SK-N-MC (cell line): ENCODE data around the gene SIX5.

Experiments used
- DNase-seq: peaks from one replicate; pipeline ENCODE4 v3.0.0-alpha.2; 2011; ENCODE audit warnings: low read depth, low spot score
- H3K27ac ChIP-seq: fragments of 200-600 bp; sonication (generic); 2 replicates; pipeline ENCODE4 v1.5.1; 2016; ENCODE audit warnings: mixed run types
- H3K36me3 ChIP-seq: fragments of 200-600 bp; sonication (generic); 2 replicates; pipeline ENCODE4 v1.6.1; 2017; ENCODE audit warnings: antibody characterized with exemption, low read length, mixed read lengths; ENCODE audit not compliant: insufficient read depth
- H3K4me3 ChIP-seq: fragments of 200-600 bp; sonication (generic); 2 replicates; pipeline ENCODE4 v1.5.1; 2016
- H3K9ac ChIP-seq: fragments of 200-600 bp; sonication (generic); 2 replicates; pipeline ENCODE4 v1.8.0; 2017; ENCODE audit warnings: mixed run types, mixed read lengths; ENCODE audit not compliant: insufficient read length
- H3K9me3 ChIP-seq: fragments of 200-600 bp; sonication (generic); 2 replicates; pipeline ENCODE4 v1.6.1; 2017; ENCODE audit warnings: low read depth, mild to moderate bottlenecking, antibody characterized with exemption, low read length, moderate library complexity, mixed read lengths
- EZH2 ChIP-seq: fragments of 200-600 bp; sonication (generic); IDR thresholded peaks from one replicate; pipeline ENCODE4 v1.6.1; 2017; ENCODE audit warnings: antibody characterized with exemption
- FOXP2 ChIP-seq: optimal IDR thresholded peaks from 2 replicates; pipeline ENCODE3; 2011; ENCODE audit warnings: mild to moderate bottlenecking, moderate library complexity; ENCODE audit not compliant: insufficient read depth; ENCODE audit errors: extremely low read length, control extremely low read depth
- POLR2AphosphoS5 ChIP-seq: IDR thresholded peaks from 2 replicates; pipeline ENCODE4 v1.6.1; 2012; ENCODE audit warnings: mild to moderate bottlenecking, low read depth, low read length, borderline replicate concordance

The SIX5 gene

DNA sequence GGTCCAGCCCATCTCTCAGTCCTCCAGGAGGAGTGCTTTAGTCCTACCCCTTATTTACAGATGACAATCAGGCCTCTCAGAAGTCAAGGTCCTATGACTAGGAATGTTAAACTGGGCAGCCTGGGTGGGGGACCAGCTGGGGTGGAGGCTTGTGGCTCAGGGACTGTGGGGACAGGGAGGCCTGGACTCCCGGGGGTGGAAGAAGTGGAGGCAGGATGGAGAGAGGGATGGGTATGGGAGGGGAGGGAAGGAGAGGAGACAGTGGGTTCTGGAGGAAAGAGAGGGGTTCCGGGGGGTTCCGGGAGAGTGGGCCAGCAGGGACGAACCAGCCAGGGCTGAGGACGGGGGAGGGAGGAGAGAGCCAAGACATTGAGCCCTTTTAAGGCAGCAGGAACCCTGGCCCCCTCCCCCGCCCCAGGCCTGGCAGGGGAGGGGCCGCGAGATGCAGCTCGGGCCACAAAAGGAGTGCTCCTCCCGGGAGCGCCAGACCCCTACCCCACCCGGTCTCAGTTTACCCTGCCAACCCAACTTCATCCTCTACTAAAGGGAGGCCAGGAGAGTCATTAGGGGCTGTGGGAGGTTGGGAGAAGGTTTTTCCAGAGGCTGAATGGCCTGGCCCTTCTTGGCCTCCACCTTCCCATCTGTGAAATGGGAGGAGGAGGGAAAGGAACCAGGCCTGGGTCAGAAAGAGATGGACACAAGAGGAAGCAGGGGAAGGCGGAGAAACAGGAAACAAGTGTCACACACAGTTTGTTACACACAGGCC, 11.6 kb upstream of the SIX5 start:
- Histone ChIP-seq H3K9ac (no peak overlapping the region), H3K9me3 (no peaks in the 10 kb centered on the region), H3K27ac (no peak overlapping the region), H3K36me3 (no peaks in the 10 kb centered on the region; the same call in 1 of the 2 replicates), H3K4me3 (no peak overlapping the region)
- no peak for DNase-seq
- TF ChIP-seq POLR2AphosphoS5 (no peak), EZH2 (no peak), FOXP2 (no peak)

DNA sequence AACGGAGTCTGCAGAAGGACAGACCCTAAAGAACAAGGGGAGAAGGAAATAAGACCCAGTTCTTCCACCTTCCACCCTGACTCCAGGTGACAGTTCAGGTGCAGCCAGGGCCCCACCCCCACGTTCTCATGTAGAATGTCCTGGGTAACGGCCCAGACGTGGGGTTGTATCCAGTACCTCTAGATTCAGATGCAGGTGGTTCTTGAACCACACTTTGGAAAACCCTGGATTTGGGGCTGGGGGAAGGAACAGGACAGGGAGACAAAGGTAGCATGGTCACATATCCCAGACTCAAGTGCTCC, 11.0 kb upstream of the SIX5 start:
- Histone ChIP-seq H3K36me3 (no peaks in the 10 kb centered on the region; the same call in 1 of the 2 replicates), H3K9ac (no peak overlapping the region), H3K9me3 (no peaks in the 10 kb centered on the region), H3K27ac (no peak overlapping the region), H3K4me3 (peak overlapping the region; percentile 79; the same call in 1 of the 2 replicates)
- no peak for DNase-seq
- TF ChIP-seq POLR2AphosphoS5, result no peak

DNA sequence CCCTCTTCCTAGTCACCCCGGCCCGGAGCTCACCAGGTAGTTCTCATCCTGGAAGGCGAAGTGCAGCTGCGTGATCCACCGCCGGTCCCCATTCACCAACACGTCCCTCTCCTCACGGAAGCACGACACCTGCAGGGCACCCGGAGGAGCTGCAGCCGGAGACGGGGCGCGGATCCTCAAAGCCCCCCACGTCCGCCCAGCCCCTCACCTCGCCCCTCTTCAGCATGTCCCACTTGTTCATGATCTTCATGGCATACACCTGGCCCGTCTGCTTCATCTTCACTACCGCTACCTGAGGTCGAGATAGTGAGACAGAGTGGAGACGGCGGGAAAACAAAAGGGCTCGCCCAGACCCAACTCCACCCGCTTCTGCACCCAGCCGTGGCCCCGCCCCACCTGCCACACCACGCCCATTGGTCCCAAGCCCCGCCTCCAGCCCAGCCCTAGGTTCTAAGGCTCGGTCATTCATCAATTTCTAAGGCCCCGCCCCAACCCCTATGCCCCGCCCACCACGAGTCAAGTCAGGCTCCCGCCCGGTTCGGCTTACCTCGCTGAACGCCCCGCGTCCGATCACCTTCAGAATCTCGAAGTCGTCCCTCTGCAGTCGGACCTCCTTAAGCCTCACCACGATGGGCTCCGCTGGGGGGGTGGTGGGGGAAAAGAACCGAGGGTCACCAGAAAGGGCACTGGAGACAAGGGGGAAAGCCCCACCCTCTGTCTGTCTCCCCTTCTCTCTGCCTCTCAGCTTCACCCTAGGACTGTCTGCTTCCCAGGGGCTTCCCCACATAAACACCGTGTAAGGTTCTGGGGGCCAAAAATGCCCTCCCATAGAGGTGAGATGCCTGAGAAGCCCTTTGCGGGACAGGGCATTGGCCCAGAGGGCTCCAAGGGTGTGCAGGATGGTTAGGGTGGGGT, 10.4 kb upstream of the SIX5 start:
- TF ChIP-seq POLR2AphosphoS5 (peak; percentile 33; the same call in 1 of the 2 replicates), EZH2 (no peak), FOXP2 (no peak)
- peak; percentile 61 for DNase-seq
- no peak overlapping the region for H3K27ac ChIP-seq
- H3K9ac ChIP-seq, result peak overlapping the region; percentile 37
- peak overlapping the region; percentile 79 for H3K4me3 ChIP-seq
- H3K36me3 ChIP-seq, result no peaks in the 10 kb centered on the region; the same call in 1 of the 2 replicates
- H3K9me3 ChIP-seq, result no peaks in the 10 kb centered on the region

DNA sequence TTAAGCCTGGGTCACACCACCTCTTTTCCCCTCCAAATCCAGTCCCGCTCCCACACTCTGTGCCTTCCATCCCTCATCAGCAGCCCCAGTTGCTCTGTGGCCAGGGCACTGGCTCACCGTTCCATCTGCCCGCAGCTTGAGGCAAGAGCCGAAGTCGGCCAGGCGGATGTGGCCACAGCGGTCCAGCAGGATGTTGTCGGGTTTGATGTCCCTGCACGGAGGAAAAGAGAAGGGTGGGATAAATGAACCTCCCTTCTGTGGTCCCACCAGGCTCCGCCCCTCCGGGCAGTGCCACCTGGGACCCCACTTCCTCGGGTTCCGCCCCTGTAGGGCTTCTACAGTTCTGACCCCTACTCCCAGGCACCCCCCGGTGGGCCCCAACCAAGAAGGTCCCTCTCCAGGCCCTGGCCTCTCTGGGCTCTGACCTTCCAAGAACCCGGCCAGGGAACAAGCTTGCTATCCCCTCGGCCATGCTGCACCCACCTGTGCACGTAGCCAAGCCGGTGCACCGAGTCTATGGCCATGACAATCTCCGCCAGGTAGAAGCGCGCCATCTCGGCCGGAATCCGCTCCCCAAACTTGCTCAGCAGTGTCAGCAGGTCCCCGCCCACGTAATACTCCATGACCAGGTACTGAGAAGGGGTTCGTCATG, 9.1 kb upstream of the SIX5 start:
- no peak overlapping the region for H3K4me3 ChIP-seq
- H3K9ac ChIP-seq, result no peak overlapping the region
- TF ChIP-seq EZH2 (no peak), POLR2AphosphoS5 (no peak), FOXP2 (no peak)
- DNase-seq, result no peak
- no peaks in the 10 kb centered on the region; the same call in 1 of the 2 replicates for H3K36me3 ChIP-seq
- H3K9me3 ChIP-seq, result no peaks in the 10 kb centered on the region
- no peak overlapping the region for H3K27ac ChIP-seq

DNA sequence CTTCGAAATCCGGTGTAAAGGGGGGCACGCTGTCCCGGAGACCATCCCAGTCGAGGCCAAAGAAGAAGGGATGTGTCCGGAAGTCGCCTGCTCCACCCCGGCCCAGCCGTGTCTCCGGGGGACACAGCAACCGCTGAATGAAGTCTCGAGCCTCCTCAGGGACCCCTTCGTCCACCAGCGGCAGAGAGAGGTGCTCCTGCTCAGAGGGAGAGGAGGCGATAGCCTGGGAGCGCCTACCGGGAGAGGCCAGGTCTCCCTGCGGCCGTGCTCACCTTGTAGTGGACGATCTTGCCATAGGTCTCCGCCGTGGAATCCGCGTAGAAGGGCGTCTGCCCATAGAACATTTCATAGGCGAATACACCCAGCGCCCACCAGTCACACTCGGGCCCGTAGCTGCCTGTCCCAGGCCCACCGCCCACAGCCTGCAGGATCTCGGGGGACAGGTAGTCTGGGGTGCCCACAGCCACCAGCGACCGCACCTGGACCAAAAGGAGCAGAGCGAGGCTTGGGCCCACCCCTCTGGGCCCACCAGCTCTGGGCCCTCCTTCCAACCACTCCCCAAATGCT, 8.4 kb upstream of the SIX5 start:
- Histone ChIP-seq H3K36me3 (no peaks in the 10 kb centered on the region; the same call in 1 of the 2 replicates), H3K9me3 (no peaks in the 10 kb centered on the region), H3K27ac (no peak overlapping the region), H3K4me3 (no peak overlapping the region), H3K9ac (no peak overlapping the region)
- DNase-seq, result no peak
- TF ChIP-seq EZH2, result no peak
- TF ChIP-seq FOXP2, result no peak
- no peak for TF ChIP-seq POLR2AphosphoS5

DNA sequence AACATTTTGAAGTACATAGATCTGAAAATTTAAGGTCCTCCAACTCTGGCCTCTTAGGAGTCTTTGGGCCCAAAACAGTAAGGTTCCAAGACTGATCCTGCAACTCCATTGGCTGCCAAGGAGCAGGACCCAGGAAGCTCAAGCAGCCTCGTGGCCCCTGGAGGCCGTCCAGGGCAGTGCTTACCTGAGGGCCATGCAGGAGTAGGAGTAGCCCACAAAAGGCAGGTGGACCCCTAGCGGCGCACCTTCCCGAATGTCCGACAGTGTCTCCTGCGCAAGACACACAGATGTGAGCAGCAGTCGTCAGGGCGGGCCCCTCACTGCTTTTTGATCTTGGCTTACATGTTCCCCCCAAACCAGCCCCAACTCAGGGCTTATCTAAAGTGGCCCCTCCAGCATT, 5.7 kb upstream of the SIX5 start:
- Histone ChIP-seq H3K27ac (no peak overlapping the region), H3K4me3 (no peak overlapping the region), H3K9me3 (no peaks in the 10 kb centered on the region), H3K36me3 (no peaks in the 10 kb centered on the region; the same call in 1 of the 2 replicates), H3K9ac (no peak overlapping the region)
- DNase-seq, result no peak
- TF ChIP-seq POLR2AphosphoS5, result no peak
- TF ChIP-seq EZH2, result no peak
- TF ChIP-seq FOXP2, result no peak

DNA sequence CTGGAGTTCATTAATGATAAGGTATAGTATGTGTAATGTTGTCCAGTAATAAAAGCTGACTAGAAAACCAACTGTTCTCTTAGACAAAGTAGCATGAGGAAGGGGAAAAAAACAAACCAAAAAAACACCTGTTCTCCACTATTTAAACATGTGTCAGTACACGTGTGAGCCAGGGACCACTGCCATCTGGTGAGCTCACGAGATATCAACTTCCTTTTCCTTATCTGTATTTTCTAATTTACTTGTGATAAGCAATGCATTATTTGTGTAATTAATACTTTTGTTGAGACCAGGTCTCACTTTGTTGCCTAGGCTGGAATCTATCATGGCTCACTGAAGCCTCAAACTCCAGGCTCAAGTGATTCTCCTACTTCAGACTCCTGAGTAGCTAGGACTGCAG, 4.3 kb upstream of the SIX5 start:
- Histone ChIP-seq H3K9me3 (no peaks in the 10 kb centered on the region), H3K27ac (no peak overlapping the region), H3K4me3 (no peak overlapping the region), H3K36me3 (no peaks in the 10 kb centered on the region; the same call in 1 of the 2 replicates), H3K9ac (no peak overlapping the region)
- DNase-seq, result no peak
- TF ChIP-seq FOXP2, result no peak
- no peak for TF ChIP-seq POLR2AphosphoS5
- TF ChIP-seq EZH2, result no peak

DNA sequence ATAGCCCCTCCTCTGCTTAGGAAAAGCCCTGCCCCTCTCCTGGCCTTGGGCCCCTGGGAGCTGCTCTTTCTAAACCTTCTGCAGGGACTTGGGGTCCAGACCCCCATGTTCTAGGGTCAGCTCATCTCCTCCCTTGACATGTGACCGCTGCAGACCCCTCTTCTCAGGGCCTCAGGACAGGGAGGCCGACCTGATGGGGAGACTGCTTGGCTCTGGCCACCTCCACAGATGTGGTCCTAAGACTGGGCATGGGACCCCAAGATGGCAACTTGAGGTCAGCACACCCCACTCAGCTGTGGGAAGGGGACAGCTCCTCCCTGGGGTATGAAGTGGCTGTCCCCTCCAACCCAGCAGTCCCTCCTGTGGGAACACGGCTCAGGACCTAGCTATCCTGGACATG, 3.9 kb upstream of the SIX5 start:
- no peaks in the 10 kb centered on the region for H3K9me3 ChIP-seq

More for the DNA sequence above, 3.9 kb upstream of the SIX5 start:
- Histone ChIP-seq H3K36me3 (no peaks in the 10 kb centered on the region; the same call in 1 of the 2 replicates), H3K4me3 (no peak overlapping the region), H3K27ac (no peak overlapping the region), H3K9ac (no peak overlapping the region)
- DNase-seq, result no peak
- TF ChIP-seq EZH2 (no peak), POLR2AphosphoS5 (no peak), FOXP2 (no peak)
